ENCODE measurements around the gene RNASE8. TPM values are rescaled to one million over a fixed set of nuclear protein-coding genes. Genes with fewer than 3 reads are reported as not detected.

The RNASE8 gene
- total RNA-seq, 1 experiment from 2014 or later = not detected

GRCh38 chr14:21030531-21030930, 27.1 kb upstream of the RNASE8 start:
- POLR2A ChIA-PET (ENCODE audit: unreplicated experiment) = no interaction called here
- Histone ChIP-seq H3K4me2 (ENCODE audit: low read length) (no peak overlapping the region), H3K36me3 (ENCODE audit: low read depth, low read length) (no peaks in the 10 kb centered on the region), H3K27ac (ENCODE audit: low read length) (no peak overlapping the region), H3K4me3 (ENCODE audit: low read length) (no peak overlapping the region), H3F3A (ENCODE audit: low read length, unreplicated experiment) (no peaks in the 10 kb centered on the region), H3K9me3 (ENCODE audit: low read length) (no peaks in the 10 kb centered on the region), H4K20me1 (ENCODE audit: low read length) (no peaks in the 10 kb centered on the region), H3K27me3 (ENCODE audit: low read length) (peaks cover 72% of the 10 kb centered on the region), H3K9me2 (replicated peaks; ENCODE audit: low read length) (no peaks in the 10 kb centered on the region), H3K4me1 (ENCODE audit: insufficient read depth, low read length) (no peaks in the 10 kb centered on the region), H3K9ac (ENCODE audit: low read length) (no peak overlapping the region), H2AFZ (ENCODE audit: low read length) (no peak overlapping the region), H3K79me2 (ENCODE audit: low read length) (no peaks in the 10 kb centered on the region)
- no peak for TF ChIP-seq EZH2 (IDR thresholded peaks at IDR 0.05; ENCODE audit: low read length, unreplicated experiment)
- TF ChIP-seq CTCF (conservative IDR thresholded peaks at IDR 0.05; ENCODE audit: low read depth, low read length) = no peak
- TF ChIP-seq EZH2phosphoT487 (IDR thresholded peaks at IDR 0.05; ENCODE audit: borderline replicate concordance, low read length) = no peak
- intact Hi-C loops (cut with micrococcal nuclease) = no loop called here
- BruUV-seq (replicated peaks) = no TSS peak
- DNase-seq (no peak), ATAC-seq (no peak)
- CTCF ChIA-PET = no interaction called here

- Histone ChIP-seq H3K9me3 (ENCODE audit: low read length) (no peaks in the 10 kb centered on the region), H4K20me1 (ENCODE audit: low read length) (no peaks in the 10 kb centered on the region), H3K4me3 (ENCODE audit: low read length) (no peak overlapping the region), H3F3A (ENCODE audit: low read length, unreplicated experiment) (no peaks in the 10 kb centered on the region), H3K9ac (ENCODE audit: low read length) (no peak overlapping the region), H3K4me2 (ENCODE audit: low read length) (no peak overlapping the region), H3K9me2 (replicated peaks; ENCODE audit: low read length) (no peaks in the 10 kb centered on the region), H3K79me2 (ENCODE audit: low read length) (no peaks in the 10 kb centered on the region), H3K27ac (ENCODE audit: low read length) (no peak overlapping the region), H2AFZ (ENCODE audit: low read length) (no peak overlapping the region), H3K27me3 (ENCODE audit: low read length) (peaks cover 86% of the 10 kb centered on the region), H3K36me3 (ENCODE audit: low read depth, low read length) (no peaks in the 10 kb centered on the region), H3K4me1 (ENCODE audit: insufficient read depth, low read length) (no peaks in the 10 kb centered on the region)
- DNase-seq = no peak
- no peak for ATAC-seq
- POLR2A ChIA-PET (ENCODE audit: unreplicated experiment) = no interaction called here
- CTCF ChIA-PET = no interaction called here
- TF ChIP-seq EZH2 (IDR thresholded peaks at IDR 0.05; ENCODE audit: low read length, unreplicated experiment) (no peak), CTCF (conservative IDR thresholded peaks at IDR 0.05; ENCODE audit: low read depth, low read length) (no peak), EZH2phosphoT487 (IDR thresholded peaks at IDR 0.05; ENCODE audit: borderline replicate concordance, low read length) (no peak)
- BruUV-seq (replicated peaks) = no TSS peak
- intact Hi-C loops (cut with micrococcal nuclease) = no loop called here
Observed at GRCh38 chr14:21032326-21033132, 25.1 kb upstream of the RNASE8 start.

GRCh38 chr14:21033133-21033698, 24.4 kb upstream of the RNASE8 start:
- Histone ChIP-seq H3K27ac (ENCODE audit: low read length) (no peak overlapping the region), H3K9me3 (ENCODE audit: low read length) (no peaks in the 10 kb centered on the region), H3K4me1 (ENCODE audit: insufficient read depth, low read length) (no peaks in the 10 kb centered on the region), H3K4me2 (ENCODE audit: low read length) (no peak overlapping the region), H4K20me1 (ENCODE audit: low read length) (no peaks in the 10 kb centered on the region), H3K9me2 (replicated peaks; ENCODE audit: low read length) (no peaks in the 10 kb centered on the region), H3K36me3 (ENCODE audit: low read depth, low read length) (no peaks in the 10 kb centered on the region), H3K27me3 (ENCODE audit: low read length) (peaks cover 93% of the 10 kb centered on the region), H3K9ac (ENCODE audit: low read length) (no peak overlapping the region), H3F3A (ENCODE audit: low read length, unreplicated experiment) (no peaks in the 10 kb centered on the region), H3K79me2 (ENCODE audit: low read length) (no peaks in the 10 kb centered on the region), H2AFZ (ENCODE audit: low read length) (no peak overlapping the region), H3K4me3 (ENCODE audit: low read length) (no peak overlapping the region)
- ATAC-seq (no peak), DNase-seq (no peak)
- intact Hi-C loops (cut with micrococcal nuclease) = no loop called here
- no TSS peak for BruUV-seq (replicated peaks)
- ChIA-PET POLR2A (ENCODE audit: unreplicated experiment) (no interaction called here), CTCF (no interaction called here)
- TF ChIP-seq CTCF (conservative IDR thresholded peaks at IDR 0.05; ENCODE audit: low read depth, low read length) (no peak), EZH2 (IDR thresholded peaks at IDR 0.05; ENCODE audit: low read length, unreplicated experiment) (no peak), EZH2phosphoT487 (IDR thresholded peaks at IDR 0.05; ENCODE audit: borderline replicate concordance, low read length) (no peak)

Measured in PC-3 (cell line).